ENCODE measurements around the gene NKAPL. TPM values are rescaled to one million over a fixed set of nuclear protein-coding genes. Genes with fewer than 3 reads are reported as not detected.

NKAPL gene
- total and polyA plus RNA-seq, 2 donors from 2014 or later, result 1.2 to 1.7 TPM

- no peak for FAIRE-seq
- Histone ChIP-seq H3K36me3 (ENCODE audit: control insufficient read depth in 2 of 3, insufficient read depth in 3 of 3, low read length in 3 of 3) (no peaks in the 10 kb centered on the region), H3K9ac (ENCODE audit: low read length in 3 of 3) (no peak overlapping the region), H3K27me3 (ENCODE audit: control insufficient read depth, insufficient read depth, low read length) (peaks cover 75% of the 10 kb centered on the region), H3K4me3 (ENCODE audit: low read length in 3 of 3) (peak overlapping the region in 2 of 3 donors; percentile 11 to 46), H3K4me1 (ENCODE audit: control insufficient read depth in 2 of 3, insufficient read depth in 2 of 3, low read depth in 1 of 3, low read length in 3 of 3) (no peaks in the 10 kb centered on the region), H3K9me3 (ENCODE audit: control insufficient read depth in 2 of 3, insufficient read depth in 1 of 3, low read length in 3 of 3) (no peaks in the 10 kb centered on the region), H3K27ac (ENCODE audit: low read depth in 2 of 2, low read length in 2 of 2) (no peak overlapping the region)
- no peak for TF ChIP-seq CTCF (IDR thresholded peaks at IDR 0.05; ENCODE audit: borderline replicate concordance, extremely low read depth, insufficient read depth)
- intact Hi-C loops (cut with DNase I), result no loop called here
- DNase-seq, result peak in 2 of 5 donors; percentile 17 to 38
Observed at GRCh38 chr6:28211840-28212509, 47.1 kb upstream of the NKAPL start.

- H3K27ac ChIP-seq (ENCODE audit: low read depth in 2 of 2, low read length in 2 of 2), result no peak overlapping the region
- intact Hi-C loops (cut with DNase I), result no loop called here
- no peaks in the 10 kb centered on the region for H3K36me3 ChIP-seq (ENCODE audit: control insufficient read depth in 2 of 3, insufficient read depth in 3 of 3, low read length in 3 of 3)
- no peak overlapping the region for H3K9ac ChIP-seq (ENCODE audit: low read length in 3 of 3)
- peak overlapping the region in 2 of 3 donors; percentile 11 to 46 for H3K4me3 ChIP-seq (ENCODE audit: low read length in 3 of 3)
- peak in 4 of 5 donors; percentile 43 to 62 (median 54) for DNase-seq
- peaks cover 68% of the 10 kb centered on the region for H3K27me3 ChIP-seq (ENCODE audit: control insufficient read depth, insufficient read depth, low read length)
- H3K9me3 ChIP-seq (ENCODE audit: control insufficient read depth in 2 of 3, insufficient read depth in 1 of 3, low read length in 3 of 3), result no peaks in the 10 kb centered on the region
- no peak for TF ChIP-seq CTCF (IDR thresholded peaks at IDR 0.05; ENCODE audit: borderline replicate concordance, extremely low read depth, insufficient read depth)
- no peaks in the 10 kb centered on the region for H3K4me1 ChIP-seq (ENCODE audit: control insufficient read depth in 2 of 3, insufficient read depth in 2 of 3, low read depth in 1 of 3, low read length in 3 of 3)
- FAIRE-seq, result no peak
Observed at GRCh38 chr6:28212510-28213212, 46.4 kb upstream of the NKAPL start.

- H3K27me3 ChIP-seq (ENCODE audit: control insufficient read depth, insufficient read depth, low read length), result peaks cover 63% of the 10 kb centered on the region
- intact Hi-C loops (cut with DNase I), result no loop called here
- H3K9me3 ChIP-seq (ENCODE audit: control insufficient read depth in 2 of 3, insufficient read depth in 1 of 3, low read length in 3 of 3), result no peaks in the 10 kb centered on the region
- TF ChIP-seq CTCF (IDR thresholded peaks at IDR 0.05; ENCODE audit: borderline replicate concordance, extremely low read depth, insufficient read depth), result no peak
- H3K27ac ChIP-seq (ENCODE audit: low read depth in 2 of 2, low read length in 2 of 2), result no peak overlapping the region
- H3K36me3 ChIP-seq (ENCODE audit: control insufficient read depth in 2 of 3, insufficient read depth in 3 of 3, low read length in 3 of 3), result no peaks in the 10 kb centered on the region
- peaks cover 0 to under 1% (median 0%) of the 10 kb centered on the region in 3 donors for H3K4me1 ChIP-seq (ENCODE audit: control insufficient read depth in 2 of 3, insufficient read depth in 2 of 3, low read depth in 1 of 3, low read length in 3 of 3)
- no peak overlapping the region for H3K9ac ChIP-seq (ENCODE audit: low read length in 3 of 3)
- no peak overlapping the region for H3K4me3 ChIP-seq (ENCODE audit: low read length in 3 of 3)
- no peak for FAIRE-seq
- DNase-seq, result no peak
Observed at GRCh38 chr6:28213213-28213523, 45.9 kb upstream of the NKAPL start.

Measured in kidney (tissue), 14 donors.